Ishikawa (cell line): Measurements from ENCODE around the gene HOXB3.

Experiments
- CEBPB ChIP-seq: IDR thresholded peaks from 2 replicates; pipeline ENCODE4 v1.6.1; 2012
- CREB1 ChIP-seq: IDR thresholded peaks from 2 replicates; pipeline ENCODE4 v1.6.1; 2012; ENCODE audit warnings: low read depth
- EGR1 ChIP-seq: IDR thresholded peaks from 2 replicates; pipeline ENCODE4 v1.6.1; 2012
- EP300 ChIP-seq: IDR thresholded peaks from 2 replicates; pipeline ENCODE4 v1.6.1; 2012; ENCODE audit warnings: borderline replicate concordance
- FOXM1 ChIP-seq: IDR thresholded peaks from 2 replicates; pipeline ENCODE4 v1.6.1; 2012; ENCODE audit warnings: low read depth, borderline replicate concordance
- MAX ChIP-seq: IDR thresholded peaks from 2 replicates; pipeline ENCODE4 v1.6.1; 2012
- NFIC ChIP-seq: IDR thresholded peaks from 2 replicates; pipeline ENCODE4 v1.6.1; 2012
- RAD21 ChIP-seq: IDR thresholded peaks from 2 replicates; pipeline ENCODE4 v1.6.1; 2012; ENCODE audit warnings: low read depth
- REST ChIP-seq: IDR thresholded peaks from 2 replicates; pipeline ENCODE4 v1.6.1; 2012; ENCODE audit warnings: low read depth, mild to moderate bottlenecking
- TAF1 ChIP-seq: IDR thresholded peaks from 2 replicates; pipeline ENCODE4 v1.6.1; 2012; ENCODE audit warnings: low read depth, mild to moderate bottlenecking
- TCF12 ChIP-seq: IDR thresholded peaks from 2 replicates; pipeline ENCODE4 v1.6.1; 2012; ENCODE audit warnings: low read depth
- TEAD4 ChIP-seq: IDR thresholded peaks from 2 replicates; pipeline ENCODE4 v1.6.1; 2012
- YY1 ChIP-seq: IDR thresholded peaks from 2 replicates; pipeline ENCODE4 v1.6.1; 2012; ENCODE audit warnings: low read depth
- ZBTB7A ChIP-seq: IDR thresholded peaks from 2 replicates; pipeline ENCODE4 v1.6.1; 2012; ENCODE audit warnings: low read depth
- TF ChIP-seq, protein P1 (sequence below): IDR thresholded peaks from 2 replicates; pipeline ENCODE4 v1.6.1; 2012

HOXB3 gene

GRCh38 chr17:48604770-48605329, 14.8 kb upstream of the HOXB3 start, which contains the start of gene HOXB6:
TSS of gene HOXB6 (minus strand) at chr17:48604986. CDS start at chr17:48598150, 6,836 bp downstream.
- TF ChIP-seq YY1 = 0 out of 2 replicates have a peak, but pooled peaks have one; percentile 13
- no peak for TF ChIP-seq ZBTB7A
- TF ChIP-seq, protein P1, sequence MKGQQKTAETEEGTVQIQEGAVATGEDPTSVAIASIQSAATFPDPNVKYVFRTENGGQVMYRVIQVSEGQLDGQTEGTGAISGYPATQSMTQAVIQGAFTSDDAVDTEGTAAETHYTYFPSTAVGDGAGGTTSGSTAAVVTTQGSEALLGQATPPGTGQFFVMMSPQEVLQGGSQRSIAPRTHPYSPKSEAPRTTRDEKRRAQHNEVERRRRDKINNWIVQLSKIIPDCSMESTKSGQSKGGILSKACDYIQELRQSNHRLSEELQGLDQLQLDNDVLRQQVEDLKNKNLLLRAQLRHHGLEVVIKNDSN = peak; percentile 86
- no peak for TF ChIP-seq RAD21

GRCh38 chr17:48603959-48604769, 14.1 kb upstream of the HOXB3 start:
- TF ChIP-seq CREB1 = no peak
- no peak for TF ChIP-seq MAX
- TF ChIP-seq EP300 = peak; percentile 24; the same call in 1 of the 2 replicates
- TF ChIP-seq TCF12 = peak; percentile 52
- peak; percentile 41; the same call in 1 of the 2 replicates for TF ChIP-seq TAF1

DNA sequence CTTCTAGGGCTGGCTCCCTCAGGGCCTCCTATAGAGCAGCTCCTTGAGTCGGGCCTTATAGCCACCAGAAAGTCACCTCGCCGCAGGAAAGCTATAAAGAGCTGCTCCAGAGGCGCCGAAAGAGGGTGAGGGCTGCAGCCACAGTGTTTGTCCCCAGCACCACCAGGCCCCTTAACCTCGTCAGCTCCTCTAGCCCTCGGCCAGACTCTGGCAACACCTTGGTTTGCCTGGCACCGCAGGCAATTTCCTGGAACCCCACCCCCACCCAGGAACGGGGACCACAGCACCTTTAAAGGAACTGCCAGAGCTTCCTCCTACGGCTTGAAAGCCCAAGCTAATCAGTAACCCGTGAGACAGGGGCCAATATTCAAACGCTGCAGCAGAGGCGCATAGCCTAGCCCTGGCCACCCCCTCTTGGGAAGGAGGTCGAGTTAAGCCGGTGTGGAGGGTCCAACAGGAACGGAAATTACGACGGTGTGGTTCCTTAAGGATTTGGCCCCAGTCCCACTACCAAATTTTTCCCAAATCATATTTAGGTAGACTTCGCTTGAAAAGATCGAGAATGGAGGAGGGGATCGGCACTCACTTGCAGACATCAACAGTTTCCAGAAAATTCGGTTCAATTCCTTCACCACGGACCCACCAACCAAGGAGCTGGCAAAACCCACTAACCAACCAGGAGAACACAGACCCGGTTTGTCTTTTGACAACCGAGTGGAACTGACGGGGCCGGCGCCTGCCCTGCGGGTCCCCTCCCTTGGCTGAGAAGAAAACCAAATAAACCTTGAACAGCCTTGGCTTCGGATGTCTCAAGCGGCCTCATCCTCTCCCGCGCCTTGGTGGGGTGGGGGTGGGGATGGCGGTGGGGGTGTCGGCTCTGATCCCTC, 11.7 kb upstream of the HOXB3 start:
- TF ChIP-seq FOXM1 (no peak), MAX (no peak), CREB1 (no peak)

GRCh38 chr17:48601207-48601538, 11.1 kb upstream of the HOXB3 start:
- no peak for TF ChIP-seq RAD21
- no peak for TF ChIP-seq NFIC
- no peak for TF ChIP-seq CREB1
- TF ChIP-seq, protein P1 = no peak
- no peak for TF ChIP-seq YY1
- TF ChIP-seq ZBTB7A = no peak
- no peak for TF ChIP-seq TAF1
- TF ChIP-seq EP300 = no peak
- no peak for TF ChIP-seq TEAD4
- TF ChIP-seq MAX = no peak
- TF ChIP-seq CEBPB = no peak
- TF ChIP-seq FOXM1 = no peak

GRCh38 chr17:48600244-48601098, 10.4 kb upstream of the HOXB3 start:
- TF ChIP-seq RAD21 (no peak), TEAD4 (no peak), ZBTB7A (no peak), TAF1 (no peak), EGR1 (no peak), FOXM1 (no peak), YY1 (no peak), CEBPB (no peak), MAX (no peak), TCF12 (no peak), EP300 (no peak), CREB1 (no peak), REST (no peak), NFIC (no peak)
- TF ChIP-seq, protein P1 = no peak

GRCh38 chr17:48599354-48599753, 9.3 kb upstream of the HOXB3 start:
- TF ChIP-seq TCF12 (no peak), NFIC (no peak), EP300 (no peak), FOXM1 (no peak), CREB1 (no peak), TAF1 (no peak), REST (no peak), ZBTB7A (no peak), EGR1 (no peak), MAX (no peak), TEAD4 (no peak), CEBPB (no peak)
- TF ChIP-seq, protein P1 = no peak
